Hepatocyte (in vitro differentiated cells): ENCODE data around the gene DIS3L2. TPM values are rescaled to one million over a fixed set of nuclear protein-coding genes. Genes with fewer than 3 reads are reported as not detected.
A peak's percentile ranks its signal among the peaks of the same experiment; 100 is the strongest.

Source experiments
- DNase-seq: peaks from one replicate; pipeline ENCODE4 v3.0.0-alpha.2; 2016; ENCODE audit warnings: low spot score
- H2AFZ ChIP-seq: fragments of 200-600 bp; sonication (generic); 2 replicates; pipeline ENCODE4 v1.6.0; 2016; ENCODE audit warnings: antibody characterized with exemption, mild to moderate bottlenecking
- H3K27ac ChIP-seq: fragments of 200-600 bp; sonication (generic); 2 replicates; pipeline ENCODE4 v1.5.1; 2016; ENCODE audit warnings: mild to moderate bottlenecking
- H3K27me3 ChIP-seq: fragments of 200-600 bp; sonication (generic); 2 replicates; pipeline ENCODE4 v1.6.1; 2016
- H3K36me3 ChIP-seq: fragments of 200-600 bp; sonication (generic); replicated peaks from 2 replicates; pipeline ENCODE4 v1.5.1; 2016; ENCODE audit warnings: low read depth; ENCODE audit not compliant: insufficient read depth
- H3K4me1 ChIP-seq: fragments of 200-600 bp; sonication (generic); 2 replicates; pipeline ENCODE4 v1.5.1; 2016; ENCODE audit warnings: mild to moderate bottlenecking, moderate library complexity; ENCODE audit not compliant: insufficient read depth
- H3K4me2 ChIP-seq: fragments of 200-600 bp; sonication (generic); 2 replicates; pipeline ENCODE4 v1.6.0; 2016
- H3K4me3 ChIP-seq: fragments of 200-600 bp; sonication (generic); 2 replicates; pipeline ENCODE4 v1.5.1; 2016; ENCODE audit warnings: mild to moderate bottlenecking
- H3K79me2 ChIP-seq: fragments of 200-600 bp; sonication (generic); 2 replicates; pipeline ENCODE4 v1.6.0; 2017; ENCODE audit warnings: mild to moderate bottlenecking
- H3K9me2 ChIP-seq: fragments of 200-600 bp; sonication (generic); replicated peaks from 2 replicates; pipeline ENCODE4 v1.6.0; 2017; ENCODE audit warnings: mild to moderate bottlenecking; ENCODE audit not compliant: insufficient read depth
- H3K9me3 ChIP-seq: fragments of 200-600 bp; sonication (generic); 2 replicates; pipeline ENCODE4 v1.5.1; 2016; ENCODE audit warnings: low read depth, mild to moderate bottlenecking
- H4K20me1 ChIP-seq: fragments of 200-600 bp; sonication (generic); 2 replicates; pipeline ENCODE4 v1.6.0; 2016; ENCODE audit warnings: mild to moderate bottlenecking; ENCODE audit not compliant: insufficient read depth, poor library complexity, severe bottlenecking
- CTCF ChIP-seq: fragments of 200-600 bp; sonication (generic); IDR thresholded peaks from 2 replicates; pipeline ENCODE4 v1.5.1; 2016; ENCODE audit warnings: antibody characterized with exemption, mild to moderate bottlenecking; ENCODE audit not compliant: poor library complexity
- EZH2 ChIP-seq: fragments of 200-600 bp; sonication (generic); IDR thresholded peaks from 2 replicates; pipeline ENCODE4 v1.6.1; 2016; ENCODE audit warnings: antibody characterized with exemption, mild to moderate bottlenecking, borderline replicate concordance
- EZH2phosphoT487 ChIP-seq: fragments of 200-600 bp; sonication (generic); IDR thresholded peaks from one replicate; pipeline ENCODE4 v1.6.1; 2018; ENCODE audit warnings: antibody characterized with exemption, mild to moderate bottlenecking, low read depth, moderate library complexity; ENCODE audit not compliant: unreplicated experiment, severe bottlenecking
- WGBS: methylation state at CpG from one replicate; pipeline ENCODE4 v1.1.6; 2016; ENCODE audit warnings: low lambda C conversion rate; ENCODE audit errors: missing lambda C conversion rate; 5-methylcytosine and 5-hydroxymethylcytosine counted together
- polyA plus RNA-seq: library from polyadenylated mRNA; unstranded; fragments of >200 nt; fragmentation: Nextera tagmentation; extraction: Ambion mirVana; gene quantifications from 2 replicates; pipeline ENCODE4 v1.2.1, GENCODE V29; 2016
- total RNA-seq: library from RNA; depleted of rRNA; stranded (reverse); fragments of >200 nt; gene quantifications from 2 replicates; pipeline ENCODE4 v1.2.3, GENCODE V29; 2014

The DIS3L2 gene
- total and polyA plus RNA-seq, 2 experiments from 2014 or later, result 19.5 to 20.0 TPM

GRCh38 chr2:232014681-232015080 is 53.2 kb downstream of the DIS3L2 start:
- DNase-seq, result no peak
- WGBS, result 95% methylated on average over 4 of the region's 4 CpGs
- H3K4me2 ChIP-seq, result no peak overlapping the region
- H3K4me3 ChIP-seq, result no peak overlapping the region
- H2AFZ ChIP-seq, result no peak overlapping the region
- peaks cover 11% of the 10 kb centered on the region for H3K79me2 ChIP-seq
- H3K27ac ChIP-seq, result no peak overlapping the region
- no peaks in the 10 kb centered on the region for H3K4me1 ChIP-seq
- TF ChIP-seq CTCF, result no peak
- TF ChIP-seq EZH2, result no peak
- no peak for TF ChIP-seq EZH2phosphoT487
- no peaks in the 10 kb centered on the region for H3K27me3 ChIP-seq
- H3K9me3 ChIP-seq, result no peaks in the 10 kb centered on the region
- no peaks in the 10 kb centered on the region for H3K36me3 ChIP-seq
- peaks cover 2% of the 10 kb centered on the region for H4K20me1 ChIP-seq
- no peaks in the 10 kb centered on the region for H3K9me2 ChIP-seq

- Histone ChIP-seq H3K27me3 (no peaks in the 10 kb centered on the region), H2AFZ (no peak overlapping the region), H3K9me3 (no peaks in the 10 kb centered on the region), H3K4me2 (no peak overlapping the region), H4K20me1 (no peaks in the 10 kb centered on the region), H3K36me3 (no peaks in the 10 kb centered on the region), H3K79me2 (peaks cover 1% of the 10 kb centered on the region), H3K4me3 (no peak overlapping the region), H3K27ac (no peak overlapping the region), H3K4me1 (no peaks in the 10 kb centered on the region), H3K9me2 (no peaks in the 10 kb centered on the region)
- WGBS, result 87% methylated on average over 4 of the region's 4 CpGs
- TF ChIP-seq CTCF (no peak), EZH2phosphoT487 (no peak), EZH2 (no peak)
- no peak for DNase-seq
Measured at GRCh38 chr2:232018181-232018580, 56.7 kb downstream of the DIS3L2 start.

GRCh38 chr2:232022718-232023117 is 61.2 kb downstream of the DIS3L2 start:
- WGBS, result 79% methylated on average over 3 of the region's 3 CpGs
- DNase-seq, result no peak
- Histone ChIP-seq H3K9me2 (no peaks in the 10 kb centered on the region), H2AFZ (no peak overlapping the region), H3K4me3 (no peak overlapping the region), H3K9me3 (no peaks in the 10 kb centered on the region), H3K36me3 (peaks cover 4% of the 10 kb centered on the region), H4K20me1 (no peaks in the 10 kb centered on the region), H3K4me1 (no peaks in the 10 kb centered on the region), H3K27ac (no peak overlapping the region), H3K27me3 (no peaks in the 10 kb centered on the region), H3K79me2 (no peaks in the 10 kb centered on the region), H3K4me2 (peak overlapping the region; percentile 9)
- TF ChIP-seq CTCF, result no peak
- no peak for TF ChIP-seq EZH2
- no peak for TF ChIP-seq EZH2phosphoT487

GRCh38 chr2:232023426-232023825 is 61.9 kb downstream of the DIS3L2 start:
- Histone ChIP-seq H4K20me1 (no peaks in the 10 kb centered on the region), H3K9me3 (no peaks in the 10 kb centered on the region), H3K27ac (no peak overlapping the region), H3K9me2 (no peaks in the 10 kb centered on the region), H2AFZ (no peak overlapping the region), H3K4me1 (no peaks in the 10 kb centered on the region), H3K4me2 (no peak overlapping the region), H3K4me3 (no peak overlapping the region), H3K36me3 (peaks cover 4% of the 10 kb centered on the region), H3K79me2 (no peaks in the 10 kb centered on the region), H3K27me3 (no peaks in the 10 kb centered on the region)
- no peak for TF ChIP-seq CTCF
- DNase-seq, result no peak
